HL-60 (cell line): ENCODE results near the gene TRAF5.

ENCODE experiments used
- DNase-seq, 2 experiments: peaks; one replicate each; pipeline ENCODE4 v3.0.0-alpha.2; 2010 to 2020; ENCODE audit warnings: low read depth in 1 of 2, low spot score in 1 of 2
- H3K27ac ChIP-seq: fragments of 250-450 bp; sonication (Bioruptor Pico); replicated peaks from 2 replicates; pipeline ENCODE4 v1.5.1; 2020; ENCODE audit warnings: mild to moderate bottlenecking, moderate library complexity
- H3K27me3 ChIP-seq: fragments of 250-450 bp; sonication (Bioruptor Pico); 2 replicates; pipeline ENCODE4 v1.5.1; 2021; ENCODE audit warnings: mild to moderate bottlenecking, moderate library complexity; ENCODE audit not compliant: insufficient read depth, poor library complexity, severe bottlenecking
- H3K4me3 ChIP-seq: replicated peaks from 2 replicates; pipeline ENCODE4 v1.5.1; 2011; ENCODE audit warnings: mild to moderate bottlenecking, control low read depth, low read length; ENCODE audit not compliant: insufficient read depth
- CTCF ChIP-seq: IDR thresholded peaks from one replicate; pipeline ENCODE4 v1.5.1; 2011; ENCODE audit warnings: low read length, control low read depth, inconsistent platforms; ENCODE audit not compliant: insufficient read depth
- GABPA ChIP-seq: IDR thresholded peaks from 2 replicates; pipeline ENCODE4 v1.6.1; 2012; ENCODE audit warnings: low read depth
- POLR2AphosphoS5 ChIP-seq: IDR thresholded peaks from 2 replicates; pipeline ENCODE4 v1.6.1; 2012; ENCODE audit warnings: low read depth
- REST ChIP-seq: IDR thresholded peaks from 2 replicates; pipeline ENCODE4 v1.6.1; 2012; ENCODE audit warnings: low read depth; ENCODE audit not compliant: insufficient replicate concordance
- SPI1 ChIP-seq: IDR thresholded peaks from 2 replicates; pipeline ENCODE4 v1.6.1; 2012; ENCODE audit warnings: low read depth, mild to moderate bottlenecking, borderline replicate concordance

Gene TRAF5

GRCh38 chr1:211353562-211354212 lies 27.1 kb downstream of the TRAF5 start:
- TF ChIP-seq GABPA (no peak), REST (no peak), POLR2AphosphoS5 (no peak), SPI1 (no peak), CTCF (no peak)
- DNase-seq, result no peak
- no peak overlapping the region for H3K4me3 ChIP-seq
- no peaks in the 10 kb centered on the region for H3K27me3 ChIP-seq
- H3K27ac ChIP-seq, result no peak overlapping the region

GRCh38 chr1:211355873-211356272 lies 29.2 kb downstream of the TRAF5 start:
- no peak overlapping the region for H3K27ac ChIP-seq
- no peak for TF ChIP-seq CTCF
- no peak for TF ChIP-seq SPI1
- TF ChIP-seq GABPA, result no peak
- TF ChIP-seq POLR2AphosphoS5, result no peak
- no peak for TF ChIP-seq REST
- no peak for DNase-seq
- H3K4me3 ChIP-seq, result no peak overlapping the region
- no peaks in the 10 kb centered on the region for H3K27me3 ChIP-seq

GRCh38 chr1:211356723-211357407 lies 30.2 kb downstream of the TRAF5 start:
- Histone ChIP-seq H3K4me3 (no peak overlapping the region), H3K27me3 (no peaks in the 10 kb centered on the region), H3K27ac (no peak overlapping the region)
- no peak for DNase-seq
- TF ChIP-seq CTCF (no peak), GABPA (no peak), POLR2AphosphoS5 (no peak), REST (no peak), SPI1 (no peak)
